Sciatic nerve (tissue), 2 donors: ENCODE results near the gene CFAP298. TPM values are rescaled to one million over a fixed set of nuclear protein-coding genes. Genes with fewer than 3 reads are reported as not detected.
"Not testable (repeated sequence)": the region's sequence is repeated elsewhere in the genome, so short reads cannot be mapped to it uniquely, and the experiment has no call there.

Experiments
- ATAC-seq: fragments of 200-7000 bp; cut with Tn5 transposase; one replicate; pipeline ENCODE4 v1.9.1; 2020; ENCODE audit warnings: mild to moderate bottlenecking, moderate library complexity
- DNase-seq: peaks from one replicate; pipeline ENCODE4 v3.0.0-alpha.2; 2020; ENCODE audit warnings: low spot score
- intact Hi-C: fragments of 100-400 bp; cut with DNase I; formaldehyde crosslinking; loops from one replicate; pipeline ENCODE4 v1.14.2; 2022
- total RNA-seq: library from RNA; stranded (reverse); fragmentation: NEBNext Ultra II Directional; extraction: Animal tissue kit (Norgen Biotek cat#: 25700); gene quantifications from one replicate; pipeline ENCODE4 v1.2.1, GENCODE V29; 2021
- donor health status: DM: no; HTN: no; CAD: no.
- donor health status: DM: no; HTN: no; CAD: no.

CFAP298 gene
- total RNA-seq, 1 donor from 2014 or later = 27.4 TPM

DNA sequence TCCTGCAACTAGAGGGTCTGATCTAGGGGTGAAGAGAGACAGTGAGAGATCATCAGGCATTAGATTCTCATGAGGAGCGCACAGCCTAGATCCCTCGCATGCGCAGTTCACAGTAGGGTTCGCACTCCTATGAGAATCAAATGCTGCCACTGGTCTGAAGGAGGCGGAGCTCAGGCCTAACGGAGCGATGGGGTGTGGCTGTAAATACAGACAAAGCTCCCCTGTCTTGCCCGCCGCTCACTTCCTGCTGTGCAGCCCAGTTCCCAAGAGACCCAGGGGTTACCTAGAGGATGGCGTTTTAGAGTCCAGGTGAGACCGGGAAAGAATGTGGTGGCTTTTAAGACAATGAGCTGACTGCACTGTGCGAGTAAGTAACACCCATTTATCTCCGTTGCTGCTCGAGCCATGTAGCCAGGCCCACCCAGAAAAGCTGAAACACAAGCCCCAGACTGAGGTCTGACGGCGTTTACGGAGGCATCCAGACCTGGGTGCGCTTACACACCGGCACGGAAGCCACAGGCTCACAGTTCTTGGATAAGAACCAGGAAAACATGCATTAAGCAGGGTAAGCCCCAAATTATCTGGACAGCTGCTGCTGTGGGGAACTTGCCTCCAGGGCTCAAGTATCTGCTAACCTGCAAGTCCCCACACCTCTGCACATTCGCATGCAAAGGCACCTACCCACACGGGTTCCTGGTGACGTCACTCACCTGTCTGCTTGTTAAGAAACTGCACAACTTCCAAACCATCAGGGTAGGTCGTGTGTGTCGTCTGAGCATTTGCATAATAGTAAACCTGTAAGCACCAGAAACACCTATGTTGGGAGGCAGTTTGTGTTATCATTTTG lies 39.4 kb downstream of the CFAP298 start:
- ATAC-seq (no peak), DNase-seq (no peak)
- intact Hi-C loops = no loop called here

DNA sequence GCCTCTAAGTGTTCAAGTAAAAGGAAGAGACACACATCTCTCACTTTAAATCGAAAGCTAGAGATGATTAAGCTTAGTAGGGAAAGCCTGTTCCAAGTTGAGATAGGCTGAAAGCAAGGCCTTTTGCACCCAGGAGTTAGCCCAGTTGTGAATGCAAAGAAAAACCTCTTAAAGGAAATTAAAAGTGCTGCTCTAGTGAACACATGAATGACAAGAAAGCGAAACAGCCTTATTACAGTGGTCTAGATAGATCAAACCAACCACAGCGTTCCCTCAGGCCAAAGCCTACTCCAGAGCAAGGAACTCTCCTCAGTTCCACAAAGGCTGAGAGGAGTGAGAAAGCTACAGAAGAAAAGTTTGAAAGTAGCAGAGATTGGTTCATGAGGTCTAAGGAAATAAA lies 41.7 kb downstream of the CFAP298 start:
- intact Hi-C loops = no loop called here
- ATAC-seq (no peak), DNase-seq (no peak)

- DNase-seq = peak; percentile 88
- intact Hi-C loops = loop anchor here (10.0 kb wide), 1 partner anchor 165 kb away; no protein-coding TSS in a partner anchor
- peak; percentile 93 for ATAC-seq
These were observed 42.6 kb downstream of the CFAP298 start for GRCh38 chr21:32569261-32570230.

GRCh38 chr21:32567626-32568025 lies 44.6 kb downstream of the CFAP298 start:
- no peak for DNase-seq
- intact Hi-C loops = loop anchor here (10.0 kb wide), 1 partner anchor 163 kb away; no protein-coding TSS in a partner anchor
- ATAC-seq = no peak

DNA sequence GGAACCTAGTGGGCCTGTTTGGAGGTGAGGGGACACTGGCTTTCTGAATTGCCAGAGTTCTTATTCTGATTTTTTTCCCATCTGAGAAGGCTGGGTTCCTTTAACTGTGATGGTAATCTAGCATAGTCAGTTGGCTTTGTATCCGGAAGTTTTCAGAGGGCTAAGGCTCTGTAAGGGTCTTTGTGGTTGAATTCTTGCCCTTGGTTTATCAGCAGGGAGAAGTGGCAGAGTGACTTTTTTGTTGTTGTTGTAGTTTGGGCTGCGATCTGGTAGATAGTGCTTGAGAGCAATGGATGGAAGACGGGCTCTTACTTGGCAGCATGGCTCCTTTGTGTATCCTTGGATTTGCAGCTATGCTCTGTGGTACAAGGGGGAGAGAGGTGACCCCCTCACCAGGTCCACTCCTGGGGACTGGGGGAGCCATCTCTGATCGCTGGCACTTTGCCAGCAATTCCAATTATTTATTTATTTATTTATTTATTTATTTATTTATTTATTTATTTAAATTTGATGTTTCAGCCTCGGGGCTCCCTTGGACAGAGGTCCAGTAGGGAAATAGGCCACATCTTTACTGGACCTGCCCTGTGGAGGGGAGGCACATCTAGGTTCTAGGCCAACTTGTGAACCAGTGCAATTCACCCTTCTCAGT lies 45.3 kb downstream of the CFAP298 start:
- ATAC-seq (no peak), DNase-seq (no peak)
- intact Hi-C loops = loop anchor here (10.0 kb wide), 1 partner anchor 162 kb away; no protein-coding TSS in a partner anchor

DNA sequence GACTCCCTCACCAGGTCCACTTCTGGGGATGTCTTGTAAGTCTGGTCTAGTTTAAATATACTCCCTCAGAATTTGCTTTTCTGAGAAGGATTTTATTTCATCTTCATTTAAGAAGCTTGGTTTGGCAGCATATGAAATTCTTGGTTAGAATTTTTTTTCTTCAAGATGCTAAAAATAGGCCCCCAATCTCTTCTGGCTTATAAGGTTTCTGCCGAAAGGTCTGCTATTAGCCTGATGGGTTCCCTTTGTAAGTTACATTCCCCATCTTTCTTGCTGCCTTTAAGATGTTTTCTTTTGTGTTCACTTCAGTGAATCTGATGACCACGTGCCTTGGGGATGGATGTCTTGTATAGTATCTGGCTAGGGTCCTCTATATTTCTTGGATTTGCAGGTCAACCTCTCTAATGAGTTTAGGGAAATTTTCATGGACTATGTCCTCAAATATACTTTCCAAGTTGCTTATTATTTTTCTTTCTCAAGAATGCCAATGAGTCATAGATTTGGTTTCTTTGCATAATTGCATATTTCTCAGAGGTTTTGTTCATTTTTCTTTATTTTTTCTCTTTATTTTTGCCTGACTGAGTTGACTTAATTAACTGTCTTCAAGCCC lies 46.2 kb downstream of the CFAP298 start:
- no peak for ATAC-seq
- intact Hi-C loops = loop anchor here (10.0 kb wide), 1 partner anchor 161 kb away; no protein-coding TSS in a partner anchor
- no peak for DNase-seq

DNA sequence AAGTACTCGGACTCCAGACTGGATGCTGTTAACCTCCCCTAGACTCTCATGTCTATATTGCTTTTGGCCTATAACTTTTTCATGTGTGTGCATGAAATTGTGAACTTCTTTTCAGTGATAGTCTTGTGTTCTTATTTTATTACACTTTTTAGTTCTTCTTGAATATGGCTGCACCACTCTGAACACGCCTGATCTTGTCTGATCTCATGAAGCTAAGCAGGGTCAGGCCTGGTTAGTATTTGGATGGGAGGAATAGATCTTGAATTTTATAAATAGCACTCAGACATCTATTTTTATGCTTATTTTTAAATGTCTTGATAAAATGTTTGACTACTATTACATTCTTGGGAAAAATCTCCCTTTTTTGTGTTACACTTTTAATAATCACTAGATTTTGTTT lies 49.3 kb downstream of the CFAP298 start:
- intact Hi-C loops = loop anchor here (10.0 kb wide), 1 partner anchor 158 kb away; no protein-coding TSS in a partner anchor
- ATAC-seq (no peak), DNase-seq (no peak)

- ATAC-seq (peak; percentile 78), DNase-seq (no peak)
- intact Hi-C loops = loop anchor here (10.0 kb wide), 1 partner anchor 158 kb away; no protein-coding TSS in a partner anchor
These were observed 49.8 kb downstream of the CFAP298 start for GRCh38 chr21:32562426-32562825.

GRCh38 chr21:32561476-32561875 lies 50.7 kb downstream of the CFAP298 start:
- not testable (repeated sequence) for DNase-seq, ATAC-seq
- intact Hi-C loops = loop anchor here (10.0 kb wide), 1 partner anchor 157 kb away; no protein-coding TSS in a partner anchor

GRCh38 chr21:32560896-32561295 lies 51.3 kb downstream of the CFAP298 start:
- DNase-seq (no peak), ATAC-seq (no peak)
- intact Hi-C loops = loop anchor here (10.0 kb wide), 1 partner anchor 156 kb away; no protein-coding TSS in a partner anchor

DNA sequence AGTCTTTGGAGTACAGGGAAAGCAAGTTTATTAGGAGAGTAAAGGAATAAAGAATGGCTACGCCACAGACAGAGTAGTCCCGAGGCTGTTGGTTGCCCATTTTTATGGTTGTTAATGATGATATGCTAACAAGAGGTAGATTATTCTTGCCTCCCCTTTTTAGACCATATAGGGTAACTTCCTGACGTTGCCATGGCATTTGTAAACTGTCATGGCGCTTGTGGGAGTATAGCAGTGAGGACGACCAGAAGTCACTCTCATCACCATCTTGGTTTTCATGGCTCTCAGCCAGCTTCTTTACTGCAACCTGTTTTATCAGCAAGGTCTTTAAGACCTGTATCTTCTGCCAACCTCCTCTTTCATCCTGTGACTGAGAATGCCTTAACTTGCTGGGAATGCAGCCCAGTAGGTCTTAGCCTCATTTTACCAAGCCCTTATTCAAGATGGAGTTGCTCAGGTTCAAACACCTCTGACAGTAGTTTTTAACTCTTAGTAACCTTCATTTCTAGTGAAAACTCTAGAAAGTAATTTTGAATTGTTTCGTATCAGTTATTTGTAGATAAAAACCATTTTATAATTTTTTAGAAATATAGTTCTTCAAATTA lies 53.1 kb downstream of the CFAP298 start:
- intact Hi-C loops = no loop called here
- ATAC-seq = no peak

GRCh38 chr21:32558106-32558505 lies 54.1 kb downstream of the CFAP298 start:
- intact Hi-C loops = no loop called here
- no peak for DNase-seq

More for the DNA sequence above, 53.1 kb downstream of the CFAP298 start:
- no peak for DNase-seq

GRCh38 chr21:32554832-32555638 lies 57.1 kb downstream of the CFAP298 start:
- no peak for ATAC-seq
- intact Hi-C loops = no loop called here

More at GRCh38 chr21:32558106-32558505, 54.1 kb downstream of the CFAP298 start:
- ATAC-seq = no peak

DNA sequence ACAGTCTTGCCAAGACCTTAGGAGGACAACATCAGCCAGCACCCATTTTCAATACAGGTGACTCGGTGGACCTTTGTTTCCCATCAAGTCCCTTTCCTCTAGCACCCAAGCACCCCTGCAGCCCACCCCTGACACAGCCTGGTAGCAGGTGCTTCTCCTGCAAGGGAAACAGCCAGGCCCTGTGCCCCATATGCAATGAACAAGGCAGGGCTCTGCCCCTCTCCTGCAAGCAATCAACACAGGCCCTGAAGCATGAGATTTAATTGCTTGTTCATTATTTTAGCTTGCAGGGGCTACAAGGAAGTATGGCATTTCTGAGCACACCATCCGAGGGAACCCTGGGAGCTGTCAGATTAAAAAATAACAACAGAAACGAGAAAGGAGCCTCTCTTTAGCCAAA lies 62.3 kb downstream of the CFAP298 start:
- no peak for ATAC-seq
- no peak for DNase-seq
- intact Hi-C loops = no loop called here

More at GRCh38 chr21:32554832-32555638, 57.1 kb downstream of the CFAP298 start:
- DNase-seq = no peak

- DNase-seq = no peak
- intact Hi-C loops = no loop called here
- no peak for ATAC-seq
These were observed 62.7 kb downstream of the CFAP298 start for GRCh38 chr21:32549440-32549839.
